Activated CD8-positive, alpha-beta T cell treated with anti-CD3 and anti-CD28 coated beads for 36 hours (primary cell): ENCODE results near the gene SCRN1. TPM values are rescaled to one million over a fixed set of nuclear protein-coding genes. Genes with fewer than 3 reads are reported as not detected.

Experiments
- ATAC-seq: fragments of 200-7000 bp; cut with Tn5 transposase; one replicate; pipeline ENCODE4 v1.10.0; 2021; ENCODE audit warnings: mild to moderate bottlenecking, moderate library complexity
- CTCF ChIA-PET: fragments of 350-600 bp; sonication (Branson Sonifier 250); formaldehyde crosslinking; loops from one replicate; lab custom pipeline; 2021; ENCODE audit warnings: antibody characterized with exemption; lab: Charles Lee
- POLR2A ChIA-PET: fragments of 350-600 bp; sonication (Branson Sonifier 250); formaldehyde crosslinking; loops from one replicate; lab custom pipeline; 2021; ENCODE audit warnings: antibody characterized with exemption; lab: Charles Lee
- DNase-seq: peaks from one replicate; pipeline ENCODE4 v3.0.0-alpha.2; 2020
- H3K27ac Mint-ChIP-seq: one replicate; pipeline ENCODE4 v1.8.0; 2021; ENCODE audit warnings: mild to moderate bottlenecking, mixed read lengths
- H3K27me3 Mint-ChIP-seq: one replicate; pipeline ENCODE4 v1.8.0; 2021; ENCODE audit warnings: mixed read lengths
- H3K36me3 Mint-ChIP-seq: one replicate; pipeline ENCODE4 v1.8.0; 2021; ENCODE audit warnings: low read depth, mixed read lengths
- H3K4me1 Mint-ChIP-seq: one replicate; pipeline ENCODE4 v1.8.0; 2021; ENCODE audit warnings: low read depth, mixed read lengths
- H3K4me3 Mint-ChIP-seq: one replicate; pipeline ENCODE4 v1.8.0; 2021; ENCODE audit warnings: mild to moderate bottlenecking, moderate library complexity, mixed read lengths
- H3K9me3 Mint-ChIP-seq: one replicate; pipeline ENCODE4 v1.8.0; 2021; ENCODE audit warnings: mixed read lengths
- CTCF ChIP-seq: fragments of 200-600 bp; IDR thresholded peaks from one replicate; pipeline ENCODE4 v1.8.0; 2022; ENCODE audit warnings: antibody characterized with exemption, mild to moderate bottlenecking
- intact Hi-C: fragments of 100-400 bp; cut with micrococcal nuclease; formaldehyde crosslinking; loops from one replicate; pipeline ENCODE4 v1.10.0; 2022
- total RNA-seq, 2 experiments: library from RNA; stranded (reverse); gene quantifications; one replicate each; pipeline ENCODE4 v1.2.3, GENCODE V29; 2021

The SCRN1 gene
- total RNA-seq, 2 experiments from 2014 or later: 10.8 to 14.7 TPM

DNA sequence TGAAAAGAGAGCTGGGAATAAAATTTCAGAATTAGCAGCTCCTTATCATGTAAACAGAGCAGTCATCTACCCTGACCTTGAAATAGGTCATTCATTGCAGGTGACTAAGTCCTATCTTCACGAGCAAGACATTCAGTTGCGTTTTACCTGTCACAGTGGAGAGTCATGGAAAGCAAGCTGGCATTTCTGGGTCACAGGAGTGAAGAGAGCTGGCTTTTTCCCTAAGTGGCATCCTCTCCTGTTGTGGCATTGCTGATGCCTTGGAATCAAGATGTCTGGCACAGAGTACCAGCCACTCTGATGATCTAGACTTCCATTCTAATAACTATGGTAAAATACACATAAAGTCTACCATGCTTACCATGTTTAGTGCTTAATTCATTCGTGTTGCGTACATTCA is 70.8 kb downstream of the SCRN1 start:
- CTCF ChIA-PET: interaction anchor here (1.0 kb wide), 1 partner anchor 11 kb away, joined by 3 read pairs; no protein-coding TSS in a partner anchor
- TF ChIP-seq CTCF: no peak
- DNase-seq (no peak), ATAC-seq (no peak)
- intact Hi-C loops: no loop called here
- Mint-ChIP-seq H3K4me3 (no peak overlapping the region), H3K9me3 (no peaks in the 10 kb centered on the region), H3K36me3 (no peaks in the 10 kb centered on the region), H3K27me3 (no peaks in the 10 kb centered on the region), H3K4me1 (no peaks in the 10 kb centered on the region), H3K27ac (no peak overlapping the region)
- POLR2A ChIA-PET: no interaction called here

DNA sequence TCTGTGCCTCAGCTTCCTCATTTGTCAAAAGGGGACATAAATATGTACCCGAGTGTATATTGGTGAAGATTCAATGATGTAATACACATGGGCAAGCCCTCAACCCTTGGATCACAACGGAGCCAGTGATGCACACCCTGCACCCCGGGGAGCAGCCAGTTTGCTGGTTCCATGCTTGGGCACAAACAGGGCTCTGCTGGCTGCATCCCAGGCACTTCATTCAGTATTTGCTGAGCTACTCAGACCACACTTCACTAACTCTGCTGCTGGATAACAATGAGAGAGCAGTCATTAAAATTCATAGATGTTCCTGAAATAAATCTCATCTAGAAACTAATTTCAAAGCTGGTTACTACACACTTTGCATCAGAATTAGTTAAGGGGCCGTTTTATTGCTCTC is 72.0 kb downstream of the SCRN1 start:
- CTCF ChIA-PET: no interaction called here
- no peak overlapping the region for H3K4me3 Mint-ChIP-seq

DNA sequence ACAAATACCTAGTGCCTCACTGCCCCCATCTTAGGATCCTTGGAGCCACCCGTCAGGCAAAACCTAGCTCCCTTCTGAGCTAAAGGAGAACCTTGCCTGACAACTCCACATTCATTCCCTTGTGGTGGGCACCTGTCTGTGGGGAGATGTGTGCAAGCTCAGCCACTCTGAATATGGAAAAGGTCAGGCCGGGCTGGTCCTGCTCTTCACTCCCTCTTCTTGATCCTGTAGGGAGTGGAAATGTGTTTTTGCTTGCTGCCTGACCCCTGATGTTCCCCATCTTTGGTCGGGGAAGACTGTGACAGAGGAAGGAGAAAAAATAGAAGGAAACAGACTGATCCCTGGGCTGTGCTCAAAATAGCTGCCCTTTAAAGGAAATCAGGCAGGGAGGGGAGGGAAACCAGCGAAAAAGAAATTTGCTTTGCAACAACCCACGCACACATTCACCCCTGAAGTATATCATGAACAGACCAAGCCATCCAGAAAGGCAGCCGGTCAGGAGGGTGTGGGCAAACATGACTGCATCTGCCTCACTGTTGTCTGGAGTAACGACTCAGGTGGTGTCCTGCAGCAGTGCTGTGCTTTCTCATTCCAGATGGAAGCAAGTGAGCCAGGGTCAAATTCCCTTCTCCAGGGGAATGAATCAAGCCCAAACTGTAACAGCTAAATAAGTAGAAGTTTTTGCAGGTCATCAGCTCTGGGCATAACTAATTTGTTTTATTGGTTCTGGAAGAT is 74.0 kb downstream of the SCRN1 start:
- POLR2A ChIA-PET: no interaction called here
- Mint-ChIP-seq H3K9me3 (no peaks in the 10 kb centered on the region), H3K27ac (no peak overlapping the region), H3K36me3 (no peaks in the 10 kb centered on the region), H3K27me3 (no peaks in the 10 kb centered on the region), H3K4me3 (no peak overlapping the region), H3K4me1 (no peaks in the 10 kb centered on the region)
- no peak for TF ChIP-seq CTCF
- intact Hi-C loops: no loop called here
- DNase-seq: no peak
- ATAC-seq: no peak
- CTCF ChIA-PET: no interaction called here

More for the DNA sequence above, 72.0 kb downstream of the SCRN1 start:
- ATAC-seq (no peak), DNase-seq (no peak)
- no peaks in the 10 kb centered on the region for H3K9me3 Mint-ChIP-seq
- H3K27me3 Mint-ChIP-seq: no peaks in the 10 kb centered on the region
- intact Hi-C loops: no loop called here
- H3K4me1 Mint-ChIP-seq: no peaks in the 10 kb centered on the region
- POLR2A ChIA-PET: no interaction called here
- TF ChIP-seq CTCF: no peak
- no peaks in the 10 kb centered on the region for H3K36me3 Mint-ChIP-seq
- H3K27ac Mint-ChIP-seq: no peak overlapping the region

DNA sequence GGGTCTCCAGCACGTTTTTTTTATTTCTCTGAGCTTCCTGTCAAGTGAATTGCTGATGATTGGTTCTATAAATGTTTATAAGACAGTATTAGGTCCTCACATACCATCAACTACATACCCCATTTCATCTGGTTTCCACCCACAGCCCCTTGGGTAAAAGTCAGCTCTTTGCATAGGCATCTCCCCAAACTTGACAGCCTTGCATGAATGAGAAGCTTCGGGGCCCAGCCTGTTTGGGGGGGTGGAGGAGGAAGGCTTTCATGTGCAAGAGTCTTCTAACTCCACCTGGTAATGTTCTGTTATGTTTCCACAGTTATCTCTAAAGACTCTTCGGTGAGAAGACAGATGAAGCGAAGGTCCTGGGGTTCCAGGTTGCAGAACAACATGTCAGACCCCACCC is 75.4 kb downstream of the SCRN1 start:
- DNase-seq: no peak
- CTCF ChIA-PET: no interaction called here
- intact Hi-C loops: no loop called here
- ATAC-seq: no peak
- Mint-ChIP-seq H3K27ac (no peak overlapping the region), H3K4me1 (no peaks in the 10 kb centered on the region), H3K9me3 (no peaks in the 10 kb centered on the region), H3K36me3 (no peaks in the 10 kb centered on the region), H3K4me3 (no peak overlapping the region), H3K27me3 (no peaks in the 10 kb centered on the region)
- TF ChIP-seq CTCF: no peak
- POLR2A ChIA-PET: no interaction called here

- intact Hi-C loops: no loop called here
- Mint-ChIP-seq H3K36me3 (peaks cover 6% of the 10 kb centered on the region), H3K9me3 (peaks cover 28% of the 10 kb centered on the region), H3K27me3 (no peaks in the 10 kb centered on the region), H3K4me3 (no peak overlapping the region), H3K27ac (no peak overlapping the region), H3K4me1 (no peaks in the 10 kb centered on the region)
- ATAC-seq (no peak), DNase-seq (no peak)
- POLR2A ChIA-PET: interaction anchor here (0.6 kb wide), 1 partner anchor 1434 kb away, joined by 3 read pairs; no protein-coding TSS in a partner anchor
- no peak for TF ChIP-seq CTCF
- CTCF ChIA-PET: interaction anchor here (0.6 to 3.2 kb wide), 3 partner anchors 15 to 154 kb away, joined by 3 to 15 read pairs (median 3); no protein-coding TSS in a partner anchor
These were observed 83.2 kb downstream of the SCRN1 start for GRCh38 chr7:29906200-29907022.
